Measurements from ENCODE around the gene CYGB. TPM values are rescaled to one million over a fixed set of nuclear protein-coding genes. Genes with fewer than 3 reads are reported as not detected.

CYGB gene
- total RNA-seq, 1 experiment from 2014 or later: 0.56 TPM

DNA sequence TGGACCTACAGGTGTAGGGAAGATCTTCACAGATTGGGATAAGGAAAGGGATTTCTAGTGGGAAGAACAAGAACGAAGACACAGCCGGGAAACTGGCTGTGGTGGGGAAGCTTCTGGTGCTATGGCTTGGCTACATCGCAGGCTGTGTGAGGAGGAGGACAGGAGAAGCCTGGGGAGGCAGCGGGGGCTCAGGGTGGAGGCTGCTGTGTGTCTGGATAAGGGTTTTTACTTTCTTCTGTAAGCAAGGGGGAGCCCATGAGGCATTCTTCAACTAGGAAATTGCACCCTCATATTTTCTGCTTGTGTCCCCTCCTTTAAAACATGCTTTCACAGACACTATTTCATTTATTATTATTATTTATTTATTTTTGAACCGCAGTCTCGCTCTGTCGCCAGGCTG, 33.4 kb downstream of the CYGB start:
- intact Hi-C loops (cut with micrococcal nuclease; ENCODE audit: unreplicated experiment): loop anchor here (5.0 kb wide), 1 partner anchor 202 kb away; no protein-coding TSS in a partner anchor
- TF ChIP-seq CTCF (conservative IDR thresholded peaks at IDR 0.05; ENCODE audit: low read depth, low read length) (peak; percentile 41), EZH2 (IDR thresholded peaks at IDR 0.05; ENCODE audit: borderline replicate concordance, low read depth, low read length, poor library complexity, severe bottlenecking) (no peak)
- no peak overlapping the region for H3K27ac ChIP-seq (ENCODE audit: low read depth, low read length, poor library complexity, severe bottlenecking)
- no peaks in the 10 kb centered on the region for H3K36me3 ChIP-seq (ENCODE audit: insufficient read depth, low read length, poor library complexity, severe bottlenecking)
- POLR2A ChIA-PET (ENCODE audit: low non-redundant PET): interaction anchor here (0.6 kb wide), 1 partner anchor 206 kb away, joined by 3 read pairs; no protein-coding TSS in a partner anchor
- BruUV-seq (replicated peaks): no TSS peak
- no peaks in the 10 kb centered on the region for H3K27me3 ChIP-seq (replicated peaks; ENCODE audit: insufficient read depth, low read depth, low read length, poor library complexity)
- H3K9me3 ChIP-seq (ENCODE audit: low read depth, low read length, poor library complexity, severe bottlenecking): no peaks in the 10 kb centered on the region
- peak; percentile 55 for DNase-seq (ENCODE audit: low spot score)
- no peak overlapping the region for H3K4me3 ChIP-seq (ENCODE audit: low read depth, low read length, poor library complexity, severe bottlenecking)
- H3K4me1 ChIP-seq (ENCODE audit: insufficient read depth, low read length, poor library complexity, severe bottlenecking): peaks cover 23% of the 10 kb centered on the region
- CTCF ChIA-PET: interaction anchor here (0.6 to 1.1 kb wide), 3 partner anchors 31 to 45 kb away, joined by 3 to 9 read pairs (median 3); no protein-coding TSS in a partner anchor

- ChIA-PET CTCF (interaction anchor here (0.6 kb wide), 1 partner anchor 78 kb away, joined by 4 read pairs; no protein-coding TSS in a partner anchor), POLR2A (ENCODE audit: low non-redundant PET) (no interaction called here)
- Histone ChIP-seq H3K36me3 (ENCODE audit: insufficient read depth, low read length, poor library complexity, severe bottlenecking) (no peaks in the 10 kb centered on the region), H3K4me1 (ENCODE audit: insufficient read depth, low read length, poor library complexity, severe bottlenecking) (peaks cover 39% of the 10 kb centered on the region), H3K4me3 (ENCODE audit: low read depth, low read length, poor library complexity, severe bottlenecking) (no peak overlapping the region), H3K9me3 (ENCODE audit: low read depth, low read length, poor library complexity, severe bottlenecking) (no peaks in the 10 kb centered on the region), H3K27ac (ENCODE audit: low read depth, low read length, poor library complexity, severe bottlenecking) (no peak overlapping the region), H3K27me3 (replicated peaks; ENCODE audit: insufficient read depth, low read depth, low read length, poor library complexity) (no peaks in the 10 kb centered on the region)
- DNase-seq (ENCODE audit: low spot score): no peak
- TF ChIP-seq CTCF (conservative IDR thresholded peaks at IDR 0.05; ENCODE audit: low read depth, low read length): no peak
- no peak for TF ChIP-seq EZH2 (IDR thresholded peaks at IDR 0.05; ENCODE audit: borderline replicate concordance, low read depth, low read length, poor library complexity, severe bottlenecking)
- intact Hi-C loops (cut with micrococcal nuclease; ENCODE audit: unreplicated experiment): loop anchor here (5.0 kb wide), 1 partner anchor 200 kb away; no protein-coding TSS in a partner anchor
- no TSS peak for BruUV-seq (replicated peaks)
Observed at GRCh38 chr17:76502341-76503211, 34.9 kb downstream of the CYGB start.

- TF ChIP-seq EZH2 (IDR thresholded peaks at IDR 0.05; ENCODE audit: borderline replicate concordance, low read depth, low read length, poor library complexity, severe bottlenecking) (no peak), CTCF (conservative IDR thresholded peaks at IDR 0.05; ENCODE audit: low read depth, low read length) (no peak)
- no peaks in the 10 kb centered on the region for H3K9me3 ChIP-seq (ENCODE audit: low read depth, low read length, poor library complexity, severe bottlenecking)
- intact Hi-C loops (cut with micrococcal nuclease; ENCODE audit: unreplicated experiment): loop anchor here (5.0 kb wide), 1 partner anchor 200 kb away; no protein-coding TSS in a partner anchor
- no peaks in the 10 kb centered on the region for H3K27me3 ChIP-seq (replicated peaks; ENCODE audit: insufficient read depth, low read depth, low read length, poor library complexity)
- peaks cover 44% of the 10 kb centered on the region for H3K4me1 ChIP-seq (ENCODE audit: insufficient read depth, low read length, poor library complexity, severe bottlenecking)
- H3K27ac ChIP-seq (ENCODE audit: low read depth, low read length, poor library complexity, severe bottlenecking): peak overlapping the region; percentile 47
- ChIA-PET CTCF (interaction anchor here (0.6 kb wide), 1 partner anchor 77 kb away, joined by 4 read pairs; no protein-coding TSS in a partner anchor), POLR2A (ENCODE audit: low non-redundant PET) (no interaction called here)
- H3K36me3 ChIP-seq (ENCODE audit: insufficient read depth, low read length, poor library complexity, severe bottlenecking): no peaks in the 10 kb centered on the region
- BruUV-seq (replicated peaks): no TSS peak
- no peak for DNase-seq (ENCODE audit: low spot score)
- H3K4me3 ChIP-seq (ENCODE audit: low read depth, low read length, poor library complexity, severe bottlenecking): peak overlapping the region; percentile 69
Observed at GRCh38 chr17:76501827-76502307, 35.6 kb downstream of the CYGB start.

Data from A673 (cell line).